VCaP (cell line): Measurements from ENCODE around the gene SELENON.
A peak's percentile ranks its signal among the peaks of the same experiment; 100 is the strongest.

ENCODE experiments used
- H3K27ac ChIP-seq: fragments of 450-650 bp; 2 replicates; pipeline ENCODE4 v1.5.1; 2017
- CTCF ChIP-seq: fragments of 450-650 bp; conservative IDR thresholded peaks from 2 replicates; pipeline ENCODE4 v1.5.1; 2017; ENCODE audit warnings: mild to moderate bottlenecking, moderate library complexity

Gene SELENON

GRCh38 chr1:25814549-25815087, 14.6 kb downstream of the SELENON start:
- H3K27ac ChIP-seq: no peak overlapping the region
- TF ChIP-seq CTCF: no peak

GRCh38 chr1:25815208-25816111, 15.5 kb downstream of the SELENON start:
- no peak for TF ChIP-seq CTCF
- no peak overlapping the region for H3K27ac ChIP-seq

GRCh38 chr1:25816112-25816718, 16.2 kb downstream of the SELENON start:
- no peak overlapping the region for H3K27ac ChIP-seq
- TF ChIP-seq CTCF: no peak

- peak overlapping the region; percentile 84 for H3K27ac ChIP-seq
- TF ChIP-seq CTCF: peak; percentile 48
Measured at GRCh38 chr1:25817840-25818501, 18.0 kb downstream of the SELENON start.

- no peak for TF ChIP-seq CTCF
Measured at GRCh38 chr1:25818569-25818968, 18.6 kb downstream of the SELENON start.

GRCh38 chr1:25819491-25820246, 19.7 kb downstream of the SELENON start, which contains the start of gene MTFR1L:
MTFR1L (plus strand) TSS chr1:25819954; CDS start chr1:25823105, 3,151 bp downstream.
- no peak for TF ChIP-seq CTCF
- H3K27ac ChIP-seq: peak within 1 kb of the TSS; percentile 84

More at GRCh38 chr1:25818569-25818968, 18.6 kb downstream of the SELENON start:
- H3K27ac ChIP-seq: peak overlapping the region; percentile 84
